ENCODE data around the gene AKT1S1.

AKT1S1 gene

GRCh38 chr19:49862391-49863253 lies 14.5 kb downstream of the AKT1S1 start:
- CTCF ChIA-PET: no interaction called here
- DNase-seq (ENCODE audit: extremely low spot score): peak; percentile 43
- no peak for TF ChIP-seq ELF4 (IDR thresholded peaks at IDR 0.05)
- POLR2A ChIA-PET: interaction anchor here (1.4 to 3.0 kb wide), 2 partner anchors 10 to 14 kb away, joined by 4 to 26 read pairs; partner anchors contain the start of genes AKT1S1 and TBC1D17

- TF ChIP-seq FOXA1 (IDR thresholded peaks at IDR 0.05) (no peak), BHLHE40 (IDR thresholded peaks at IDR 0.05; ENCODE audit: borderline replicate concordance) (no peak), ELF4 (IDR thresholded peaks at IDR 0.05) (no peak), SP1 (IDR thresholded peaks at IDR 0.05) (no peak), PKNOX1 (IDR thresholded peaks at IDR 0.05) (no peak)
- ChIA-PET CTCF (no interaction called here), POLR2A (interaction anchor here (1.2 to 1.5 kb wide), 3 partner anchors 8 to 11 kb away, joined by 4 to 7 read pairs (median 6); partner anchors contain the start of gene PTOV1)
- DNase-seq (ENCODE audit: extremely low spot score): no peak
Measured at GRCh38 chr19:49861541-49862378, 15.4 kb downstream of the AKT1S1 start.

DNA sequence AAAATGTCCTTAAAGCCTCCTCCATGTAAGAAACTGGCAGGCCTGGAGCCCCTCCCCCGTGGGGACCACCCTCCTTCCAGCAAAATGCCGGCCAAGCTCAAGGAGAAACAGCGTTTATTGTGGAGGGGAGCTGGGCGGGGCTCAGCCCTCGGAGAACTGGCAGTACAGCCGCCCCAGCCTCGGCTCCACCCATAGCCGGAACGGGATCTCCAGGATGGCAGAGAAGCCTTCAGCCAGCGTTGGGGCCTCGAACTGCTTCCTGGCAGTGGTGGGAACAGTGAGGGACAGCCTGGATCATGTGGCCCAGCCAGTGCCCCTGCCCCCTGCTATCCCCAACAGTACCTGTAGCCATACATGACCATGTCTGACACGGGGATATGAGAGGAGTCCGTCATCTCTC lies 16.0 kb downstream of the AKT1S1 start:
- TF ChIP-seq SP1 (IDR thresholded peaks at IDR 0.05) (no peak), LEF1 (IDR thresholded peaks at IDR 0.05; ENCODE audit: borderline replicate concordance) (no peak), FOXM1 (IDR thresholded peaks at IDR 0.05; ENCODE audit: borderline replicate concordance) (no peak), FOXK2 (IDR thresholded peaks at IDR 0.05) (no peak), CTBP1 (IDR thresholded peaks at IDR 0.05; ENCODE audit: borderline replicate concordance) (no peak), ZNF384 (IDR thresholded peaks at IDR 0.05) (no peak), ELF4 (IDR thresholded peaks at IDR 0.05) (no peak), PKNOX1 (IDR thresholded peaks at IDR 0.05) (no peak), BHLHE40 (IDR thresholded peaks at IDR 0.05; ENCODE audit: borderline replicate concordance) (no peak), L3MBTL2 (conservative IDR thresholded peaks at IDR 0.05) (no peak)
- CTCF ChIA-PET: no interaction called here
- DNase-seq (ENCODE audit: extremely low spot score): peak; percentile 11
- POLR2A ChIA-PET: interaction anchor here (1.2 to 1.5 kb wide), 2 partner anchors 8 to 10 kb away, joined by 6 to 7 read pairs; partner anchors contain the start of gene PTOV1

- DNase-seq (ENCODE audit: extremely low spot score): no peak
- ChIA-PET POLR2A (interaction anchor here (1.2 to 1.5 kb wide), 2 partner anchors 9 to 10 kb away, joined by 6 to 7 read pairs; partner anchors contain the start of gene PTOV1), CTCF (no interaction called here)
- TF ChIP-seq FOXK2 (IDR thresholded peaks at IDR 0.05): no peak
- TF ChIP-seq ZNF384 (IDR thresholded peaks at IDR 0.05): no peak
- TF ChIP-seq TARDBP (IDR thresholded peaks at IDR 0.05): no peak
- no peak for TF ChIP-seq CTBP1 (IDR thresholded peaks at IDR 0.05; ENCODE audit: borderline replicate concordance)
- no peak for TF ChIP-seq FOXM1 (IDR thresholded peaks at IDR 0.05; ENCODE audit: borderline replicate concordance)
- TF ChIP-seq FOXA1 (IDR thresholded peaks at IDR 0.05): no peak
- no peak for TF ChIP-seq HDGF (IDR thresholded peaks at IDR 0.05; ENCODE audit: borderline replicate concordance)
- TF ChIP-seq ARNT (IDR thresholded peaks at IDR 0.05): no peak
- no peak for TF ChIP-seq L3MBTL2 (conservative IDR thresholded peaks at IDR 0.05)
- TF ChIP-seq ELF4 (IDR thresholded peaks at IDR 0.05): no peak
- TF ChIP-seq NFRKB (IDR thresholded peaks at IDR 0.05): no peak
Measured at GRCh38 chr19:49860336-49861102, 16.6 kb downstream of the AKT1S1 start.

DNA sequence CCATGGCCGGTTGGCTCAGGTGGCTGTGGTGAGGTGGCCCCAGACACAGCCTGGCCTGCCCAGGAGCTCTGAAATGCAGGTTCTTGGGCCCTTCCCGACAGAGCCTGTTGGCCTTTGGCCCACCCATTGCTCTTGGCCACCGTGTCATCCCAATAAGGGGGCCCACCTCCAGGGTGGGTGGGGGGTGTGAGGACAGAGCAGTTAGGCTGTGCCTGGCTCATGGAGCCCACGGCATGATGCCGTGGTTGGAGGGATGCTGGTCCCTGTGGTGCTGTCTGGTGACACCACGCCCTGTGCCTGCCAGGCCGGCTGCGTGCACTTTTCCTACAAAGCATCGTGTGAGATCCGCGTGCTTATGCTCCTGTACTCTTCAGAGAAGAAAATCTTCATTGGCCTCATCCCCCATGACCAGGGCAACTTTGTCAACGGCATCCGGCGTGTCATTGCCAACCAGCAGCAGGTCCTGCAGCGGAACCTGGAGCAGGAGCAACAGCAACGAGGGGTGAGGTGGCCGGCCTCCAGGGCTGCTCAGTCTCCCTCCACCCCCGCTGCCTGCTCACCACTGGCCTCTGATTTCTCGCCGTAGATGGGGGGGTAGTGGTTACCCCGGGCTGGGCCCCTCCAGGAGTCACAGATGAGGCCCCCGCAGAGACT lies 17.3 kb downstream of the AKT1S1 start:
- no peak for DNase-seq (ENCODE audit: extremely low spot score)
- no peak for TF ChIP-seq L3MBTL2 (conservative IDR thresholded peaks at IDR 0.05)
- no peak for TF ChIP-seq HDGF (IDR thresholded peaks at IDR 0.05; ENCODE audit: borderline replicate concordance)
- TF ChIP-seq NFRKB (IDR thresholded peaks at IDR 0.05): no peak
- TF ChIP-seq SUZ12 (IDR thresholded peaks at IDR 0.05): no peak
- no peak for TF ChIP-seq TARDBP (IDR thresholded peaks at IDR 0.05)
- TF ChIP-seq CTBP1 (IDR thresholded peaks at IDR 0.05; ENCODE audit: borderline replicate concordance): no peak
- no peak for TF ChIP-seq SP1 (IDR thresholded peaks at IDR 0.05)
- CTCF ChIA-PET: no interaction called here
- POLR2A ChIA-PET: interaction anchor here (1.0 to 1.5 kb wide), 3 partner anchors 9 to 142 kb away, joined by 3 to 7 read pairs (median 3); partner anchors contain the start of gene PTOV1

Data from HEK293T (cell line).